ENCODE measurements around the gene METRN.

DNA sequence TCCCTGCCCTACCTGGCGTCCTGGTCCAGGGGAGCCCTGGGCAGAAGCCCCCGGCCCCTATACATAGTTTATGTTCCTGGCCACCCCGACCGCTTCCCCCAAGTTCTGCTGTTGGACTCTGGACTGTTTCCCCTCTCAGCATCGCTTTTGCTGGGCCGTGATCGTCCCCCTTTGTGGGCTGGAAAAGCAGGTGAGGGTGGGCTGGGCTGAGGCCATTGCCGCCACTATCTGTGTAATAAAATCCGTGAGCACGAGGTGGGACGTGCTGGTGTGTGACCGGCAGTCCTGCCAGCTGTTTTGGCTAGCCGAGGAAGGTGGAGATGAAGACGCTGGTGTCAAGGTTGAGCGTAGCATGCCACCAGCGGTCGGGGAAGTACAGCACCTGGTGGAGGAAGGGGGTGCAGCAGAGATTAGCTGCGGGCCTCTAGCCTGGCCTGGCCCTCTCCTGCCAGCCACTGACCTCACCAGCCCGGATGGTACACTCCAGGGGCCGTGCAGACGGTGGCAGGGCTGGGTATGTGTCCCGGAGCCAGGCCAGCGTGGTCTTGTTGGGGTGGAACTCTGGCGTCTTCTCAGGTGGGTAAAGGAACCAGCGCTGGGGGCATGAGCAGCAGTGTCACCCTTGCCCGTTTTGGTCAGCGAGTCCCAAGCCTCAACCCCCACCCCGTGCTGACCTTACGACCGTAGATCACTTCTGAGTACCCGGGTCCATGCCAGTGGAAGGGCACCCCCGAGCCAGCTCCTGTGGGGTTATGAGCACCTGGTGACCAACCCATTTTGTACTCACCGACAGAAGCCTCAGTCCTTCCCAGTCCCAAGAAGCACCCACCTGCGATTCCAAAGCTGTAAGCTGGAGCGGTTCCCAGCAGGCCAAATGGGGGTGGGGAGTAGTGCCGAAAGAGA lies 32.2 kb upstream of the METRN start:
- TF ChIP-seq, protein P1, sequence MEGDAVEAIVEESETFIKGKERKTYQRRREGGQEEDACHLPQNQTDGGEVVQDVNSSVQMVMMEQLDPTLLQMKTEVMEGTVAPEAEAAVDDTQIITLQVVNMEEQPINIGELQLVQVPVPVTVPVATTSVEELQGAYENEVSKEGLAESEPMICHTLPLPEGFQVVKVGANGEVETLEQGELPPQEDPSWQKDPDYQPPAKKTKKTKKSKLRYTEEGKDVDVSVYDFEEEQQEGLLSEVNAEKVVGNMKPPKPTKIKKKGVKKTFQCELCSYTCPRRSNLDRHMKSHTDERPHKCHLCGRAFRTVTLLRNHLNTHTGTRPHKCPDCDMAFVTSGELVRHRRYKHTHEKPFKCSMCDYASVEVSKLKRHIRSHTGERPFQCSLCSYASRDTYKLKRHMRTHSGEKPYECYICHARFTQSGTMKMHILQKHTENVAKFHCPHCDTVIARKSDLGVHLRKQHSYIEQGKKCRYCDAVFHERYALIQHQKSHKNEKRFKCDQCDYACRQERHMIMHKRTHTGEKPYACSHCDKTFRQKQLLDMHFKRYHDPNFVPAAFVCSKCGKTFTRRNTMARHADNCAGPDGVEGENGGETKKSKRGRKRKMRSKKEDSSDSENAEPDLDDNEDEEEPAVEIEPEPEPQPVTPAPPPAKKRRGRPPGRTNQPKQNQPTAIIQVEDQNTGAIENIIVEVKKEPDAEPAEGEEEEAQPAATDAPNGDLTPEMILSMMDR (IDR thresholded peaks at IDR 0.05) = no peak
- TF ChIP-seq EP300 (IDR thresholded peaks at IDR 0.05) (no peak), POLR2A (IDR thresholded peaks at IDR 0.05) (no peak), POLR2AphosphoS5 (IDR thresholded peaks at IDR 0.05) (no peak)
